ENCODE results near the gene BIN1.

GRCh38 chr2:127082974-127083373 lies 24.0 kb downstream of the BIN1 start:
- TF ChIP-seq POLR2A (IDR thresholded peaks at IDR 0.05; ENCODE audit: low read depth, low read length) (no peak), CTCF (conservative IDR thresholded peaks at IDR 0.05; ENCODE audit: low read depth, low read length) (no peak), SMC3 (IDR thresholded peaks at IDR 0.05; ENCODE audit: low read depth, low read length) (no peak), ELK1 (IDR thresholded peaks at IDR 0.05; ENCODE audit: borderline replicate concordance, low read depth, low read length) (no peak), BHLHE40 (IDR thresholded peaks at IDR 0.05; ENCODE audit: low read depth, low read length) (no peak), NFE2L2 (IDR thresholded peaks at IDR 0.05; ENCODE audit: low read depth, low read length) (no peak), MAFK (IDR thresholded peaks at IDR 0.05; ENCODE audit: low read depth, low read length) (no peak), RAD21 (IDR thresholded peaks at IDR 0.05; ENCODE audit: low read length) (no peak), USF2 (IDR thresholded peaks at IDR 0.05; ENCODE audit: low read depth, low read length) (no peak), CEBPB (IDR thresholded peaks at IDR 0.05; ENCODE audit: low read depth, low read length) (peak; percentile 79), MAZ (IDR thresholded peaks at IDR 0.05; ENCODE audit: borderline replicate concordance, low read depth, low read length) (no peak), RFX5 (IDR thresholded peaks at IDR 0.05; ENCODE audit: low read depth, low read length) (no peak), CHD1 (IDR thresholded peaks at IDR 0.05; ENCODE audit: low read depth, low read length) (no peak)

Data from IMR-90 (cell line).